GM12878 (cell line): Measurements from ENCODE around the gene DLGAP5. TPM values are rescaled to one million over a fixed set of nuclear protein-coding genes. Genes with fewer than 3 reads are reported as not detected.
A peak's percentile ranks its signal among the peaks of the same experiment; 100 is the strongest.

Source experiments
- BACH1 ChIP-seq: fragments of 450-650 bp; IDR thresholded peaks from 2 replicates; pipeline ENCODE4 v1.6.1; 2017; ENCODE audit warnings: mild to moderate bottlenecking, borderline replicate concordance
- BHLHE40 ChIP-seq, 2 experiments: fragments of 450-650 bp in 1 of 2; IDR thresholded peaks; 2 replicates each; pipeline ENCODE4 v1.6.1; 2011 to 2017; ENCODE audit warnings: low read depth in 2 of 2, borderline replicate concordance in 1 of 2, improper control_type of control experiment in 1 of 2, low read length in 1 of 2, mild to moderate bottlenecking in 1 of 2
- CTCF ChIP-seq, 3 experiments: IDR thresholded peaks in 2 of 3; conservative IDR thresholded peaks in 1 of 3; 2 replicates each; pipeline ENCODE4 v1.5.1; 2011; ENCODE audit warnings: low read depth in 3 of 3, low read length in 3 of 3, mild to moderate bottlenecking in 3 of 3, control low read depth in 2 of 3, moderate library complexity in 2 of 3, inconsistent platforms in 1 of 3, mixed read lengths in 1 of 3; ENCODE audit not compliant: control insufficient read depth in 2 of 3, insufficient read depth in 1 of 3; ENCODE audit errors: extremely low read depth in 1 of 3
- HCFC1 ChIP-seq: fragments of 150-350 bp; IDR thresholded peaks from 2 replicates; pipeline ENCODE4 v1.6.1; 2014; ENCODE audit warnings: low read length
- IKZF1 ChIP-seq: fragments of 450-650 bp; conservative IDR thresholded peaks from 2 replicates; pipeline ENCODE4 v1.6.1; 2017; ENCODE audit warnings: antibody characterized with exemption, mild to moderate bottlenecking
- IRF4 ChIP-seq: IDR thresholded peaks from 2 replicates; pipeline ENCODE4 v1.6.1; 2011; ENCODE audit warnings: low read depth, low read length
- LARP7 ChIP-seq: fragments of 450-650 bp; IDR thresholded peaks from 2 replicates; pipeline ENCODE4 v1.6.1; 2017; ENCODE audit warnings: mild to moderate bottlenecking
- NKRF ChIP-seq: fragments of 450-650 bp; conservative IDR thresholded peaks from 2 replicates; pipeline ENCODE4 v1.6.1; 2017; ENCODE audit warnings: mild to moderate bottlenecking, moderate library complexity
- NR2C1 ChIP-seq: fragments of 450-650 bp; IDR thresholded peaks from 2 replicates; pipeline ENCODE4 v1.6.1; 2017; ENCODE audit warnings: antibody characterized with exemption, mild to moderate bottlenecking, moderate library complexity
- PBX3 ChIP-seq: IDR thresholded peaks from 2 replicates; pipeline ENCODE4 v1.6.1; 2011; ENCODE audit warnings: mild to moderate bottlenecking, low read depth, low read length, moderate library complexity; ENCODE audit not compliant: insufficient replicate concordance
- PML ChIP-seq: IDR thresholded peaks from 2 replicates; pipeline ENCODE4 v1.6.1; 2012; ENCODE audit warnings: low read length, inconsistent platforms
- RAD51 ChIP-seq: fragments of 450-650 bp; IDR thresholded peaks from 2 replicates; pipeline ENCODE4 v1.6.1; 2016; ENCODE audit warnings: moderate library complexity, mild to moderate bottlenecking, inconsistent platforms
- RELA ChIP-seq: fragments of 450-650 bp; IDR thresholded peaks from 2 replicates; pipeline ENCODE4 v1.8.0; 2014; ENCODE audit warnings: borderline replicate concordance; ENCODE audit not compliant: partially characterized antibody
- RUNX3 ChIP-seq: IDR thresholded peaks from 2 replicates; pipeline ENCODE4 v1.6.1; 2012; ENCODE audit warnings: low read length, inconsistent platforms
- SMC3 ChIP-seq: IDR thresholded peaks from 2 replicates; pipeline ENCODE4 v1.6.1; 2011; ENCODE audit warnings: low read length, improper control_type of control experiment, borderline replicate concordance
- SPI1 ChIP-seq: IDR thresholded peaks from 2 replicates; pipeline ENCODE4 v1.6.1; 2011; ENCODE audit warnings: low read depth, mild to moderate bottlenecking, low read length, moderate library complexity, borderline replicate concordance; ENCODE audit not compliant: insufficient read depth
- SREBF1 ChIP-seq: IDR thresholded peaks from 2 replicates; pipeline ENCODE4 v1.6.1; 2012; ENCODE audit warnings: mild to moderate bottlenecking, low read length
- SRF ChIP-seq, 2 experiments: IDR thresholded peaks; 2 replicates each; pipeline ENCODE4 v1.6.1; 2011; ENCODE audit warnings: low read depth in 2 of 2, low read length in 2 of 2, mild to moderate bottlenecking in 1 of 2, moderate library complexity in 1 of 2
- TCF12 ChIP-seq: IDR thresholded peaks from 2 replicates; pipeline ENCODE4 v1.6.1; 2011; ENCODE audit warnings: low read depth, mild to moderate bottlenecking, low read length
- ZNF592 ChIP-seq: fragments of 450-650 bp; IDR thresholded peaks from 2 replicates; pipeline ENCODE4 v1.6.1; 2017; ENCODE audit warnings: mild to moderate bottlenecking, moderate library complexity
- ZSCAN29 ChIP-seq: fragments of 450-650 bp; IDR thresholded peaks from 2 replicates; pipeline ENCODE4 v1.6.1; 2017; ENCODE audit warnings: mild to moderate bottlenecking, moderate library complexity
- polyA plus RNA-seq, 11 experiments: library from polyadenylated mRNA; depleted of rRNA in 4 of 11; unstranded in 6 of 11; stranded (reverse) in 5 of 11; fragments of >200 nt; fragmentation: Nextera tagmentation in 4 of 11; fragmentation: Illumina TruSeq in 1 of 11; extraction: Ambion mirVana in 4 of 11; extraction: Trizol in 1 of 11; gene quantifications; 1 replicate in 1 of 11; 2 replicates in 10 of 11; pipeline versions ENCODE4 v1.2.1 to v1.2.3, GENCODE V29; 2011 to 2016; ENCODE audit warnings: inconsistent platforms in 2 of 11, missing spikeins in 2 of 11, low read depth in 1 of 11
- total RNA-seq, 4 experiments: library from RNA; depleted of rRNA in 3 of 4; stranded (reverse); fragments of >200 nt in 3 of 4; fragmentation: Illumina TruSeq in 1 of 4; extraction: Trizol in 1 of 4; gene quantifications; 2 replicates each; pipeline versions ENCODE4 v1.2.1 to v1.2.3, GENCODE V29; 2013 to 2021

Gene DLGAP5
- total and polyA plus RNA-seq, 10 of the 15 experiments (the other 5 are each of a cell fraction or from before 2014, with no cell fraction given): 40.9 to 106 (median 67.6) TPM

GRCh38 chr14:55191203-55192053 lies at the start of gene DLGAP5 (continued):
- TF ChIP-seq CTCF (IDR thresholded peaks at IDR 0.05 in 2 of 3, conservative IDR thresholded peaks at IDR 0.05 in 1 of 3; ENCODE audit: control insufficient read depth in 2 of 3, extremely low read depth in 1 of 3, insufficient read depth in 1 of 3, low read depth in 3 of 3, low read length in 3 of 3) (no peak), RUNX3 (no peak), IRF4 (no peak), NKRF (peak; percentile 100), RAD51 (no peak), RELA (no peak), SMC3 (no peak), HCFC1 (peak; percentile 27; the same call in 1 of the 2 replicates), ZSCAN29 (no peak), SPI1 (no peak), BHLHE40 (IDR thresholded peaks at IDR 0.05; ENCODE audit: borderline replicate concordance in 1 of 2, low read depth in 2 of 2, low read length in 1 of 2) (peak in 1 of 2 experiments; percentile 6; a peak in 1 of 4 replicates), TCF12 (0 out of 2 replicates have a peak, but pooled peaks have one; percentile 8), PBX3 (peak; percentile 94), PML (0 out of 2 replicates have a peak, but pooled peaks have one; percentile 61), ZNF592 (no peak), BACH1 (no peak), SREBF1 (no peak), IKZF1 (no peak), NR2C1 (no peak), LARP7 (no peak), SRF (IDR thresholded peaks at IDR 0.05; ENCODE audit: low read depth in 2 of 2, low read length in 2 of 2) (no peak)
